KBM-7 (cell line): ENCODE results near the gene GATA5.

ENCODE experiments used
- DNase-seq: peaks from one replicate; pipeline ENCODE4 v3.0.0-alpha.2; 2015
- in situ Hi-C: fragments of 300-500 bp; cut with MboI; formaldehyde crosslinking; loops from 2 replicates; pipeline ENCODE4 v1.14.3; 2020; ENCODE audit warnings: low sequenced_read_pairs, low pct_unique_long_range_greater_than_20kb, mixed read lengths

GATA5 gene

GRCh38 chr20:62425281-62426058, 50.3 kb downstream of the GATA5 start:
- in situ Hi-C loops, result no loop called here
- no peak for DNase-seq

DNA sequence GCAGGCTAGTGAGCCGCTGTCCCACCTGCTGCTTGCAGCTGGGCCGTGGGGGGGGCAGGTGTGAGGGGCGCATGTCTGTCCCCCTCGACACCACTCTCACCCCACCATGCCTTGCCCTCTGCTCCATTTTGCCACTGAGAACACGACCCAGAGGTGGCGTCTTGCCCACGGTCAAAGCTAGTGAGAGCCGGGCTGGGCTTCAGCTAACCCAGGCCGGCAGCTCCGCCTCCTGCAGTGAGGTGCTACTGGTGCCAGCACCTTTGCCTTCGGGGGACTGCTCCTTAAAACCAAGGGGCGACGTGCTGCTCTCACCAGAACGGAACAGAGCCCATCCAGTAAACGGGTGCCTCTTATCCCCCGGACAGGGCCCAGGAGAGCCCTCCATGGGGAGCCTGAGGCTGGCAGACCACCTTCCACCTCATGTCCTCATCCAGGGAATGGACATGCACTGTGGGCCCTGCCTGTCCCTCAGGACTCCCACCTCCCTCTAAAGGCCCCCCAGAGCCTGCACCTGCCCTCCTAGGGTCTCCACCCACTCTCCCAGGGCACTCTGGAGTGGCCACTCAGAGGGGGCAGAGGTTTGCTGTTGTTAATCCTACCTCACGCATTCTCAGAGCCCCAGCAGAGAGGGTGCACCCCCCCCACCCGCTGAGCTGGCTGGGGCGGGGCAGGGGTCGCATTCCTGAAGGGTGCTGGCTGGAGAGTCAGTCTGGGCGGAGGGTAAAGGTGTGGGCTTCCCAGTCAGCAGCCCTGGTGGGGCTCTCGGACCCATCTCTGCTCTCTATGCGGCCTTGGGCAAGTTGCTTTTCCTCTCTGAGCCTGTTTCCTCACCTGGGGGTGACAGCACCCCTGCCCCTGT, 51.3 kb downstream of the GATA5 start:
- no peak for DNase-seq
- in situ Hi-C loops, result no loop called here

GRCh38 chr20:62423326-62423706, 52.5 kb downstream of the GATA5 start:
- DNase-seq, result no peak
- in situ Hi-C loops, result no loop called here

DNA sequence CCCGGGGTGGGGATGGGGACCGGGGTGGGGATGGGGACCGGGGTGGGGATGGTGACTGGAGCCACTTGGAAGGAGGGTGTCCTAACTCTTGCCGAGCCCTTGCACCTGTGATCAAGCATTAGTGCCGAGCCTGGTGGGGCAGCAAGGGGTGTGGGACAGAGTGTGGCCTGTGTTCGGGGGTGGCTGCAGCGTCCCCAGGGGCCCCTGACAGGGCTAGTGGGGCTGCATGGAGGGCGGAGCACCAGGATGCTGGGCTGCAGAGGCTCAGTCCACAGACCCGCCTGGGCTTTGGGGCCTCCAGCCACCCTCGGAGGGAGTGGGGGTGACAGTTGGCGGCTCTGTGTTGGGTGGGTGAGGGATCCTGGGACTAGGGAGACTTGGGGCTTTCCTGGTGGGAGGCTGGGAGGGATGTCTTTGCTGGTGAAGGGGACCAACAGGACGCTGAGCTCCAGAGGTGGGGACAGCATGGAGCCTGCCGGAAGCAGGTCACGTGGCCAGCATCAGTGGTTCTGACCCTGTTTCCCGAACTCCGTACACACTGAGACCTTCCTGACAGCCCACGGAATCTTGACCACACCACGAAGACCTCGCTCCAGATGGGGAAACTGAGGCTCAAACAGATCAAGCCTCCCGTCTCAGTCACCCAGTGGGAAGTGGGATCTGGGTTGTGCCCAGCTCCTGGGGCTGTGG, 53.0 kb downstream of the GATA5 start:
- in situ Hi-C loops, result no loop called here

GRCh38 chr20:62421716-62421990, 54.1 kb downstream of the GATA5 start:
- in situ Hi-C loops, result no loop called here
- no peak for DNase-seq

More for the DNA sequence above, 53.0 kb downstream of the GATA5 start:
- DNase-seq, result no peak

GRCh38 chr20:62420846-62421715, 54.7 kb downstream of the GATA5 start:
- in situ Hi-C loops, result no loop called here

GRCh38 chr20:62419759-62420158, 56.0 kb downstream of the GATA5 start:
- DNase-seq, result no peak
- in situ Hi-C loops, result no loop called here

More at GRCh38 chr20:62420846-62421715, 54.7 kb downstream of the GATA5 start:
- DNase-seq, result no peak

GRCh38 chr20:62418709-62419487, 56.9 kb downstream of the GATA5 start:
- DNase-seq, result no peak
- in situ Hi-C loops, result no loop called here

DNA sequence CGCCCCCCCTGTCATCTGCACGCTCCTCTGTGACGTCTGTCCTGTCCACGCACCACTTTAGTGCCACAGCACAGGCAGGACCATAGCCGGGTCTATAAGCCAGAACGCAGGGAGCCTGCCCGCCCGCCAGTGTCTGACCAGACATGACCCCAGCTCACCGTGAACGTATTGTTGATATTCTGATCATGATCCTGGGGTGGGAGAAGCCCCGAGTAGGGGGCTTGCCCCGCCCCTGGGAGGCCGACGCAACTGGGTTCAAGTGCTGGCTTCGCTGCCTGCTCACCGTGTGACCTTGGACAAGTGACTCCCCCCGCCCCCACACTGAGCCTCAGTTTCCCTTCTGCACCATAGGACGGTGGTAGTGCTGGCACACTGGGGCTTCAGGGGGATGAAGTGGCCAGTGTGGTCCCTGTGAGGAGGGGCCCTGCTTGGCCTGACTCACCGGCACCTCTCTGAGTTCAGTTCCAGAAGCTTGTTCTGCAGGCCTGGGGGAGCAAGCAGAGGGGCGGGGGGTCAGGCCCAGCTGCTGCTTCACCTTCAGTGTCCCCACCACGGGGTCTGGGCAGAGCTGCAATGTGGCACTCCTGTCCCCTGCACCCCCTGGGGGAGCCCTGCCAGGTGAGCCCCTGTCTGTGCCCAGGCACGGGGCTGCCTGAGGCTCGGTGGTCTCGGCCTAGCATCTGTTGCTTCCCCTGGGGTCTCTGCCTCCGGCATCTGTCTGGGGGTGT, 57.6 kb downstream of the GATA5 start:
- no peak for DNase-seq
- in situ Hi-C loops, result no loop called here

DNA sequence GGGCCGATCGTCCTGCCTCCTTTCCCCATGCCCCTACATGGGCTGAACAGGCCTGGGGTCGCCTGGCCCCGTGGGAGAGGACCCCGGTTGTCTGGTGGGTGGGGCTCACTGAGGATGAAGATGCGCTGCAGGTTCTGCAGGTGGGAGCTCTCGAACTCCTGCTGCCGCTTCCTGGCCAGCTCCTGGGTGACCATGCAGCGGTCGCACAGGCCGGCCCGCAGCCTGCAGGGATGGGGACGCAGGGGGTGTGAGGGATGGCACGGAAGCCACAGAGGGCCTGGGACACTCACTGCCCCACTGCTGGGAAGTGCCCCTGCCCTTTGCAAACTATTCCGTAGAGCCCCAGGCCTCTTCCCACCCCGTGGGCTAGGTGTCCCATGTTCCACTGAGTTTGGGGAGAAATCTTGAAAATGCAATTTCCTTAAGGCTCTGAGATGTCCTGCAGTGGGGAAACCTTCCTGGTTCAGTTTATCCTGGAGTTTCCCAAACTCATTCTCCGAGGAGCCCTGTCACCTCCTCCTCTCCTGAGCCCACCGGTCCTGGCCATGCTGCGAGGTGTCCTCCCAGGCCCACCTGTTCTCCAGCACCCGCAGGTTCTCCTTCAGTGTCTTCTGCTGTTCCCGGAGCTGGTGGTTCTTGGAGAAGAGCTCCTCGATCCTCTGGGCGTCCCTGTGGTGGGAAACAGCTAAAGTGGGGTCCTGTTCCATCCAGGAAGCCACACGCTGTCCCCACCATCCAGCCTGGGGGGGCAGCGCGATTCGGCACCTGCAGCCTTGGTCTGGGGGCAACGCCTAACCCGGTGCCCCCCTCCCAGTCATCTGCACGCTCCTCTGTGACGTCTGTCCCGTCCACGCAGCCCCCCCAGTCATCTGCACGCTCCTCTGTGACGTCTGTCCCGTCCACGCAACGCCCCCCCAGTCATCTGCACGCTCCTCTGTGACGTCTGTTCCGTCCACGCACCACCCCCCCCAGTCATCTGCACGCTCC, 58.9 kb downstream of the GATA5 start:
- in situ Hi-C loops, result no loop called here
- no peak for DNase-seq

DNA sequence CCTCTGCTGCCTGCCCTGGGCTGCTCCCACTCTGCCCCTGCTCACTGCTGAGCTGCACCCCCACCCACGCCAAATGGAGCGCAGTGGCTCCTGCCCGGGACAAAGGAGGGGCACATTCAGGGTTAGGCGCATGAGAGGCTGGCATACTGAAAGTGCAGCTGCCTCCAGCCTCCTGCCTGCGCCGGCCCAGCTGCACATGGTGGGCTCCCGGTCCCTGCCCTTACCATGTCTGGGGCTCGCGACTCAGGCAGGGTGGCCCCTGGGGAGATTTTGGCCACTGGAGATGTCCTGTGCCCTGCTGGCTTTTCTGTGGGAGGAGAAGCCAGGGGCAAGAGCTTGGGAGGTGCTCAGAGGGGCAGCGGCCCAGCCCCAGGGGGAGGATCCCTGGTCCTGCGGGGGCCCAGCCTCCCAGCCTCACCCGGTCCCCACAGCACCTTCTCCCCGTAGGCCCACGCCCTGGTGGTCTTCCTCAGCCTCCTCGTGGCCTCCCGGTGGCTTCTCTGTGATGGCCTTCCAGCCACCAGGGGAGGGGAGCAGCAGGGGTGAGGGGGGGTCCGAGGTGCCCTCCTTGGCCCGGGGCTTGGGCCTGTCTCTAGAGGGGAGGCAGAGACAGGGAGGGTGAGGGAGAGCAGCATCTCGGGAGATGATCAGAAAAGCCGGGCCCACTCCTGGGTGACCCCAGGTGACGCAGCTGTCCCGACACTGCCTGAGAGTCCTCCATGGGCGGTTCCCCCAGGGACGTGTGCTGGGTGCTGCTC, 60.3 kb downstream of the GATA5 start:
- no peak for DNase-seq
- in situ Hi-C loops, result no loop called here

- no peak for DNase-seq
- in situ Hi-C loops, result no loop called here
Measured at GRCh38 chr20:62413896-62414481, 61.8 kb downstream of the GATA5 start.
